ENCODE results near the gene DOCK10.
"Not testable (repeated sequence)": the region's sequence is repeated elsewhere in the genome, so short reads cannot be mapped to it uniquely, and the experiment has no call there.

DOCK10 gene

DNA sequence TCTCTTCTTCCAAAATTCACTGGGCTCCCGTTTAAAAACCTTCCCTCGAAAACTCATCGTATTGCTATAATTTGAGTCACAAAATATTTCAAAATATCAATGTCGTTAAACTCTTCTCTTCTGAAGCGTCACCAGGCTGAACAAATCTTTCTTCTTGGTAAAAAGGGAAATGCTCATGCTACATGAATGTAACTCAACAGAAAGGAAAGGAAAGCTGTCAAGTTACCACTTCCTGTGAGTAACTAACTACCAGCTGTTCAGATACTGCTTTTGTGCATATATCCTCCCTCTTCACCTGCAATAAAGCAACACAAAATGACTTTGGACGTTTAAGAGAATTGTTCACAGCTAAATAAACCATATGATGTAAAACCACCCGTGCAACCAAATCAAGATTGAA, 95.4 kb downstream of the DOCK10 start:
- no peak for DNase-seq (ENCODE audit: low spot score)

- no peak for DNase-seq (ENCODE audit: low spot score)
Measured at GRCh38 chr2:224944707-224945547, 97.3 kb downstream of the DOCK10 start.

- DNase-seq (ENCODE audit: low spot score) = not testable (repeated sequence)
Measured at GRCh38 chr2:224943601-224944041, 98.6 kb downstream of the DOCK10 start.

- no peak for DNase-seq (ENCODE audit: low spot score)
Measured at GRCh38 chr2:224941960-224942359, 100.3 kb downstream of the DOCK10 start.

DNA sequence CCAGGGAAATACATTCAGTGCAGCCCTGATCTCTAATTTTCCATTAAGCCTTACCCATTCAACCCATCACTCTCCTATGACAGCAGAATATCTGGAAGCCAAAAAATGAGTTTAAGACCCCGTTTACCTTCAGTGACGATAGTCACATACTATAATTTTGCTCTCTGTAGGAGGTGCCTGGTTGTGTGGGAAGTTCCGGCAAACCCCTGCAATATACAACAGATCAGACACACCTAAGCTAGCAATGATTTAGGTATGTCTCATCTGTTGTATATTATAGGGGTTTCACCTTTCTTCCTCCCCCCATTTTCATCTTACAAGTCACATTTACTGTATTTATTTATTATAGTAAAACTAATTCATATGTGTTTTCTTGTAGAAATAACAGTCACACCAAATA, 101.7 kb downstream of the DOCK10 start:
- DNase-seq (ENCODE audit: low spot score) = no peak

DNA sequence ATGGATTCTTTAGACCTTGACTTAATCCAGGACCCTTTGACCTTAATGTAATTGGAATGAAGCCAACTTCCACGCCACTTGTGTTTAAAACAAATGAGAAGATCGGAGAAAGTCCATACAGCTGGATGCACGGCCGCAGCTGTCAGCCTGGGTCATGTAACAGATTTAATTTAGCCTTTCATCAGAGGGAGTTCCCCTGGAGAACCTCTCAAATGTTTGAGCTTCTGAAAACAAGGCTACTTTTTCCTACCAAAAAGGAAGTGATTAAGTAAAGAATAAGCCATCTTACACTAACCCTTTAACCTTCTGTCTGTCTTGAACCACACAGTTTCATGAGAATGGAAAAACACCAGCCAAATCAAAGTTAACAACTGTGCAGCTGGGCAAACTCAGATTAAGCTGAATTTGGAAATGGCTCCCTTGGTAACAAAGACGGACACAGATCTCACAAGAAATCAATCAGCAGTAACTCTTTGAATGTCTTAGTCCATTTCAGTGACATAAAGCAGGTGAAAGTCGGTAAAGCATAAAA, 103.6 kb downstream of the DOCK10 start:
- DNase-seq (ENCODE audit: low spot score) = no peak

GRCh38 chr2:224937887-224938286, 104.4 kb downstream of the DOCK10 start:
- DNase-seq (ENCODE audit: low spot score) = no peak

GRCh38 chr2:224934526-224935188, 107.6 kb downstream of the DOCK10 start:
- DNase-seq (ENCODE audit: low spot score) = no peak

DNA sequence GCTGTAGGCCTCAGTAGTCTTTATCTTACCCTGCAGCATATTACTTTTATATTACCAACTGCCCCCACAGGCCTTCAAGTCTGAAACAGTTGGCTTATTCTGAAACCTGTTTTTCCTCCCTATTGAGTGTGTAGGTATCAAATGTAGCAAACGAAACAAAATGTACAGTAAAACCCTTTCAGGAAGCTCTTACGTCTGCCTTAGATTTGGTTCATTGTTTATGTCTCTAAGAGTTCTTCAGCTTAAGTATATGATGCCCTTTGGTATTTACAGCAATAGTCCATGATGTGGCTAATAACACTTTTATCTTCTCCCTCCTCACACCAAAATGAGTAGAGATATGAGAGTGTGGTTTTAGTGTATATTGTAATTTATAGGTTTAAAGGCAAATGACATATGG, 108.8 kb downstream of the DOCK10 start:
- DNase-seq (ENCODE audit: low spot score) = no peak

GRCh38 chr2:224932522-224932921, 109.7 kb downstream of the DOCK10 start:
- no peak for DNase-seq (ENCODE audit: low spot score)

GRCh38 chr2:224931956-224932355, 110.3 kb downstream of the DOCK10 start:
- DNase-seq (ENCODE audit: low spot score) = no peak

GRCh38 chr2:224930990-224931389, 111.3 kb downstream of the DOCK10 start:
- DNase-seq (ENCODE audit: low spot score) = no peak

DNA sequence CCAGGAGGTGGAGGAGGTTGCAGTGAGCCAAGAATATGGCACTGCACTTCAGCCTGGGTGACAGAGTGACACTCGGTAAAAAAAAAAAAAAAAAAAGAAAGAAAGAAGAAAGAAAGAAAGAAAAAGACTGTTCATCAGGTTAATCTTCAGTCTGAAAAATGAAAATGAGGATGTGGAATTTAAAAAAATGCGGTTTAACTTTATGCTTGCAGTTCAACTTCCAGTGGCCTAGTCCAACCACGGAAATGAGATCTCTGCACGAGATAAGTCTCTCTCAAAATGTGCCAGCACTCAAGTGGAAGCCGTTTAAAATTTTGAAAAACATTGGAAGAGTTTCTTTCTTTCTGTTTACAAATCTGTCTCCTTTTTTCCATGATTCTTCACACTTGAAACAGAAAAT, 112.1 kb downstream of the DOCK10 start:
- no peak for DNase-seq (ENCODE audit: low spot score)

DNA sequence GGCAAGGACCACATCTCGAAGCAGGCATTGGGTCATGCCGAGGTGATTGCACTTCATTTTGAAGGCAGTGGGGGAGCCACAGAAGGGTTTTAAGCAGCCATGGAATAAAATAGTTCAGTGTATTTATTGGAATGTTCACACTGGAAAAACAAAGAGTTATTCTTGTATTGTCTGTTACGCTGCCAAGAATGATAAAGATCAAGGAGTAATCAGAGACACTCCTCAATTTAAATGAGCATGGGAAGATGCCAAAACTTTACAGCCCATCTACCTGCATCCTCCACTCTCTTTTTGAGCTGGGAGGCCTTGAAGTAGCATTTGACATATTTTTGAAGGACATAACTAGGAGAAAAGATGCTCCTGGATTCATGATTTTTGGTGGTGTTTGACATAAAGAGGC, 112.8 kb downstream of the DOCK10 start:
- no peak for DNase-seq (ENCODE audit: low spot score)

- peak; percentile 41 for DNase-seq (ENCODE audit: low spot score)
Measured at GRCh38 chr2:224927646-224928173, 114.6 kb downstream of the DOCK10 start.

GRCh38 chr2:224927011-224927410, 115.3 kb downstream of the DOCK10 start:
- DNase-seq (ENCODE audit: low spot score) = peak; percentile 48

DNA sequence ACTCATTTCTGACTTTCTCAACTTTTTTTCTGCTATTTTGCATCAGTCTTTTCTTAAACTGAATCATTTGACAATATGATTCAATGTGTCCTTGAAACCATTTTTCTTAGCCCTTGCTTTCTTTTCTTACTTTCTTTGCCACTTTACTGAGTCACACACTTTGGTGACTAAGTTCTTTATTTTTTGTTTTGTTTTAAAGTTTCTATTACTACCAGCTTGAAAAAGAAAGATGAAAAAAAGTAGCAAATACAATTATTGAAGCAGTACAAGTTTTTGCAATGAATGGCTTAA, 116.5 kb downstream of the DOCK10 start:
- DNase-seq (ENCODE audit: low spot score) = no peak

DNA sequence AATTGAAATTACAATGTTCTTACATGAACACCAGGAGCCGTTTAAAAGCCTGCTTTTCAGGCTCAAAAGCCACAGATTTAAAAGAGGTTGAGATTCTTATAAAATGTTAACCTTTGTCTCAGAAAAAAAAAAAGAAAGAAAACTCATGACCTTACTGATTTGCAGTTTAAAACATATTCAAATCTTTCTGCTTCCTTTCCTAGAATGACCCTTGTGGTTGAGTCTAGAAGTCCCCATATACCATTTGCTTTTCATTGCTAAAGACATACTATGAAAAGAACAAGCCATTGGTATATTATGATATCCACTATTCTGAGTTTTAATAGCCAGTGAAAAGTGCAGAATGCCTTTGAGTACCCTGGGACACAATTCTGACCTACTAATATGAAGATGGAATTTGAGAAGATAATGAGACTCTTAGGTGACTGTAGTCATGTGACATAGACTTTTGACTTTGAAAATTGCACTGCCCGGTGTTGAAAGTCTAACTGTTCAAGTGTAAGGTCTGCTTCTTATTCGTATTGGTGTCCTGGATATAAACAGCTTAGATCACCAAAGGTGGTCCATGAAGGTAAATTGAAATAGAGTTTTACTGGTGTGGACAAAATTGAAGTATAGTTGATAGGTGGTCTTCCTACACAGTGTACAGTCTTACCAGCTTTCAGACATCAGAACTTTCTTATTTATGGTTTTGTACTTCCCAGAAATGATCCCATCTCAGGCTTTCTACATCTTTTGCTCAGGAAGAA, 117.0 kb downstream of the DOCK10 start:
- DNase-seq (ENCODE audit: low spot score) = no peak

DNA sequence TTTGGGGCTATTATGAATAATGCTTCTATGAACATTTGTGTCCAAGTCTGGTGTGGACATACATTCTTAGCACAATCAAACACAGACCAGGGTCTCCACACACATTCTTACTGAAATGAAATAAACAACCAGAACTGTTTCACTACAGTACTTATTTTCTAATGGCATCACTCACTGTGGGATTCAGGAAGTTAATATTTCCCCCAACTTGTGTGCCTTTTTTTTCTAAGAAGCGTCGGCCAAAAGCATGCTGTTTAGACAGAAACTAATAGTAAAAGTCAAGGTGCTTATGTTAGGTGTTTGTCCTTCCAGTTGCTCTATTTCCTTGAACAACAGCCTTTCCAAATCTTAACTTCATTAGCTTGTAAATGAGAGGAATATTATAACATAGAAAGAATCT, 117.6 kb downstream of the DOCK10 start:
- DNase-seq (ENCODE audit: low spot score) = no peak

GRCh38 chr2:224922142-224922727, 120.0 kb downstream of the DOCK10 start:
- peak; percentile 51 for DNase-seq (ENCODE audit: low spot score)

- no peak for DNase-seq (ENCODE audit: low spot score)
Measured at GRCh38 chr2:224919472-224920110, 122.7 kb downstream of the DOCK10 start.
